Activated gamma-delta T cell treated with anti-CD3 and anti-CD28 coated beads, Interleukin-2, amount 50 U/mL, for 16 hours (primary cell): ENCODE measurements around the gene PLA2G4A.

Experiments
- DNase-seq: peaks from one replicate; pipeline ENCODE4 v3.0.0-alpha.2; 2020; ENCODE audit warnings: low read depth

Gene PLA2G4A

GRCh38 chr1:186978596-186979556, 150.1 kb downstream of the PLA2G4A start:
- no peak for DNase-seq

DNA sequence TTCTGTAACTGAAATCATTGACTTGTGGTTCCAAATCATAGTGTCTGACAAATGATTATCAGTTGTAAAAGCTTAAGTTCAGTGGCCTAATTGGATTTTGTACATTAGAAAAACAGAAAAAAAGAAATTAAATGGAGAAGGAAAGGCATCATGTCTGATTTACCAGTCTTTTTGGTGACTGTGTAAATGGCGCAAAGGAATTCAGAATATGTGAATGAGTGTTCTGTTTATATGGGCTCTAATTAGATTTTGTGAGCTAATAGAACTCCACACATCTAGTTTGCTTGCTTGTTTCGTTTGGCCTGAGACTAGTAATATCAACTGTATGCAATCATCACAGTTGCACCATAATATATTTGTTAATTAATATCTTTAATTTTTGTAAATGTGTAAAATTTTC, 151.7 kb downstream of the PLA2G4A start:
- DNase-seq, result no peak

- no peak for DNase-seq
Observed at GRCh38 chr1:186982116-186982515, 153.4 kb downstream of the PLA2G4A start.

DNA sequence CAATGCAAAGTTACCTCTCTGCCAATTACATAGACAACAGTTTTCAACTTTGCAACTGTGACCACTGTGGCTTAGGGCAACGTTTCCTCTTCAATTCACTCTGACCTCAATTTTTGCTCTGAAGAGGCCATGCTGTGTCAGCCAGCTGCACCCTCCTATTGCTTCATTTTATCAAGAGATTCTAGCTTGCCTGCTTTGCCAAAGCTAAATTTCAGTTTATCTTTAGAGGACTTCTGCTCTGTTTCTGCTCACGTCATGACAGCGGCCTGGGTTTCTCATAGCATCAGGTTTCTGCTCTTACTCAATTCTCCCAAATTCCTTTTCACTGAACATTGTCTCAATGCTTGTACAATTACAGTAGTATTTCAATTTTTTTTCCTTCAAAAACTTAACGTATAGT, 154.6 kb downstream of the PLA2G4A start:
- no peak for DNase-seq

- DNase-seq, result no peak
Observed at GRCh38 chr1:186984959-186985358, 156.2 kb downstream of the PLA2G4A start.

- no peak for DNase-seq
Observed at GRCh38 chr1:186985889-186986491, 157.2 kb downstream of the PLA2G4A start.

DNA sequence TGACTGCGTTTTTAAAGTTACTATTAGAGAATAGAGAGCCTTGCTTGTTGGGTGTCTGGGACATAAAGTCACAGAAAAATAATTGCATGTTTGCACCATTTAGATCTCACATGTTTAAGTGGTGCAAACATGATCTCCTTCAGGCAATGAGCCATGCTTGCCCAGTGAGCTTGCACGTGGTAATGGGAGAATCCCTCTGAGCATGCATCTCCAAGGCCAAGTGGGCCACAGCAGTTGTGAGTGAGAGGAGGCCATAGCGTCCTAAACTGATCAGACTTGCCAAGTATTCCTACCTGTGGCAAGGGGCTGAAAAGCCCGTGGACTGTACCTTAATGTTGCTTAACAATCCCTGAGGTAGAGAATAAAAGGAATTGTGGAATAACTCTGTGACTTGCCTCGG, 158.3 kb downstream of the PLA2G4A start:
- DNase-seq, result no peak

DNA sequence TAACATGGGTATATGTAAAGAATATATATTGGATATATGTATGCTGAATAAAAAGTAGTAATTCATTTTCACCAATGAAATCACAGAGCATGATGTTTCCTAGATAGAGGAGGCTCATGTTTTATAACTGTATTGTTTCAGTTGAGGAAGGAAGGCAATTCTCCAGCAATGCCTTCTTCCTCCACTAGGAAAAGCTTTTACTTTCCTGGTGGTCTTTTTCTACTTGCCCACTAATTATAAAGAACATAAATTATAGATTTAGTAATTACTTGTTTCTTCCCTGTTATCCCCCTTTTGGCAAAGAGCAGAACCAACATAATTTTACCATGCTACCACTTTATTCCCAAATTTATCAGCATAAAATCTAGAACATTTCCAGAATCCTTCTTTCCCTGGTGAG, 159.0 kb downstream of the PLA2G4A start:
- DNase-seq, result no peak

GRCh38 chr1:186993996-186994395, 165.2 kb downstream of the PLA2G4A start:
- DNase-seq, result no peak

DNA sequence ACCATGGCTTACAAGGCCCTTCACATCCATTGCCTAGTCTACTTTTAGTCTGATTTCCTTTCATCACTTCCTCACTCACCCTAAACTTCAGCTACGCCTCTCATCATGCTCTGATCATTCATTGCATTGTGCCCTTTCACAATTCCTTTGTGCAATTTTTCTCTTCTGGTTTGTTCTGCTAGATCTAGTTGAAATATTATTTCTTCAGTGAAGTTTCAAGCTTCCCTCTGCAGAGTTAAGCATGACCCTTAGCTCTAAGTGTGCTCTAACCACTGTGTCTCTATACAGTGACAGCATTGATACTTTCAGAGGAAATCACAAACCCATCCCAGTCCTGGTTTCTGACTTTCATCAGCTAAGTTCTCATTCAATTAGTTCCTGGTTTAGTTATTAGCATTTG, 166.1 kb downstream of the PLA2G4A start:
- DNase-seq, result no peak

GRCh38 chr1:186996816-186997215, 168.1 kb downstream of the PLA2G4A start:
- no peak for DNase-seq

DNA sequence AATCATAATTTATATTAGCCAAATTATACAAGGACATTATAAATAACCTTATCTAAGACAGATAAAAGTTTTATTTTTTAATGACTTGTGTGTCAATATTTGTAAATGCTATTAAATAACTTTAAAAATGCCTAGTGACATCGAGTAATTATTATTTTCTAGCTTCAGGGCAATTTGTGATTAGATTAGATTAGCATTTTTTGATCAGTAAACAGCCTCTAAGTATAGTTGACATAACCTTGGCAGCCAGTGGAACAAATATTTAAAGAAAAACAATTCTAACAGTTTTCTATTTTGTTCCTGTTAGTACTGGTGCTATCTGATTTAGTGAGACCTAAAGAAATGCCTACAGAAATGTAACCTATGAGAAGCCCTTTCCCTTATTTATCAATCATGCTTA, 169.1 kb downstream of the PLA2G4A start:
- DNase-seq, result no peak

DNA sequence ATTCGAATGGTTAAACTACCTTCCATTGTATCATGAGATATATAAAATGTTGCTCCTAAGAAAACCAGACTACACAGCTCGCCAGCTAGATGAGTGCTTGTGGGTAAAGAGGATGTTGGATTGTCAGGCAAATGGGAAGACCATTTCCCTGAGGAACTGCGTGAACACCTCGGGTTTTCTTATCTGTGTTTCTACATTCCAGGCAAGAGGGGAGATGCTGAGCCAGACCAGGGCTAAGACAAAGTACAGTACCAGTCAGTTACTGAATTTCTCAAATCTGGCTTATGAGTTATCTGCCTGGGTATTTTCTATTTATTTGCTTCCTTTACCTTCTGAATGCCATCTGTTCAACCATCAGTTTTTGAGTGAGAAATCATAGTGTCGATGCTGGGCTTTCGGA, 170.8 kb downstream of the PLA2G4A start:
- no peak for DNase-seq

DNA sequence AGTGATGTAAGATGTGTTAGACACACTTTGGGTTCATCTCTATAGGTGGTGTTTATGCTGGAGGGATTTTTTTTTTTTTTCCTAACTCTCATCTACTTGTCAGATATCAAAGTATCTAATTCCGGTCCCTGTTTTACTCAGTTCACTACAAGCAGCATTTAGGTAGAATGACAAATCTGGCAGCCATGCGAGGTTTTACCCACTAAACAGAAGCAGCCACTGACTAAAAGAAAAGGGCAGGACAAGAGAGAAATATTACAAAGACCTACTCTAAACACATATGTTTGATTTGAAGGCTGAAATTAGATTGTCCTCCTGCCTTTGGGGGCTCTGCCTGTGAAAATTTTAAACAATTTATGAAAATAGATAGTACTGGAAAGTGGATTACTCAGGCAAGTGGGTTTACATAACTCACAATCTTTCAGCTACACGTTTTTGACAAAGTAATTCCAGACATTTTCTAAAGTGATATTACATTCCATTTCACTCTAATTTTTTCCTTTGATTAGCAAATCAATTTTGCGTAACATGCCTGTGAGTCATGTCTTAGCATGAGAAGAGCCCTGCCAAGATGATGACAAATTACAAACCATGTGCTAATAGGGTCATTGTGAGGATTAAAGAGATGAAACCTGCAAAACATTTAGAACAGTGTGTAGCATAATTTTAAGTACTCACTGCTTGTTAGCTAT, 172.6 kb downstream of the PLA2G4A start:
- no peak for DNase-seq

GRCh38 chr1:187003353-187003752, 174.6 kb downstream of the PLA2G4A start:
- no peak for DNase-seq

DNA sequence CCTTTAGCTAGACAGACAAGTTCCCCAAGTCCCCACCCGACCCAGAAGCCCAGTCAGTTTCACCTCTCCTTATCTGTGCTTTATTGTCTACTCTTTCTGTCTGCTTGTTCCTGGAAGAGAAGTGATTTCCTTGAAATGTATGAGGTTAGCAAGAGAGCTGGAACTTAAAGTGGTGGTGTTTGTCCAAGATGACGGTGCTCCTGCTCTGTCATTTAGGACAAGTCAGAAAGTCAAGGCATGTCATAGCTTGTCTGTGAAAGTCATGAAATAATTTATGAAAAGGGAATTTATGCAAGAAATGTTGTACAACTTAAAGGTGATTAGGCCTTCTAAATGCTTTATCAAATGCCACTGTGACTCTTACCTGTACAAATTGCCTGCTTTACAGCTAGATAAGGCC, 178.1 kb downstream of the PLA2G4A start:
- DNase-seq, result no peak

DNA sequence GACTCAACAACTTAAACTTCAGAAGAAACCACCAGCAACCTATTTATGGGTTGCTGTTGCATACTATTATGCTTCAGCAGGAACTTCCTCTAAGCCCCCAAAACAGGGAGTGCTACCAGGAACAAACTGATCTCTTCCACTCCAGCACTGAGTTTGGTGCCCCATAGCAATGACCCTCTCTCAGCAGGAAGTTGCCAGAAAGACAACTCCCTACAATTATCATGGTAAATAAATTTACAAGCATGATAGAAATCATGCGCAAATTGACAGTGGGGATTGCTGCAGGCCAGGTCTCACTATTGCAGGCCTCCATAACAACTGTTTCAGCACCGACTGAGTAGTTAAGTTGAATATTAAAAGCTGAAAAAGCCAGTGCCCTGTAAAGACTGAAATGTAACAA, 180.6 kb downstream of the PLA2G4A start:
- DNase-seq, result no peak

DNA sequence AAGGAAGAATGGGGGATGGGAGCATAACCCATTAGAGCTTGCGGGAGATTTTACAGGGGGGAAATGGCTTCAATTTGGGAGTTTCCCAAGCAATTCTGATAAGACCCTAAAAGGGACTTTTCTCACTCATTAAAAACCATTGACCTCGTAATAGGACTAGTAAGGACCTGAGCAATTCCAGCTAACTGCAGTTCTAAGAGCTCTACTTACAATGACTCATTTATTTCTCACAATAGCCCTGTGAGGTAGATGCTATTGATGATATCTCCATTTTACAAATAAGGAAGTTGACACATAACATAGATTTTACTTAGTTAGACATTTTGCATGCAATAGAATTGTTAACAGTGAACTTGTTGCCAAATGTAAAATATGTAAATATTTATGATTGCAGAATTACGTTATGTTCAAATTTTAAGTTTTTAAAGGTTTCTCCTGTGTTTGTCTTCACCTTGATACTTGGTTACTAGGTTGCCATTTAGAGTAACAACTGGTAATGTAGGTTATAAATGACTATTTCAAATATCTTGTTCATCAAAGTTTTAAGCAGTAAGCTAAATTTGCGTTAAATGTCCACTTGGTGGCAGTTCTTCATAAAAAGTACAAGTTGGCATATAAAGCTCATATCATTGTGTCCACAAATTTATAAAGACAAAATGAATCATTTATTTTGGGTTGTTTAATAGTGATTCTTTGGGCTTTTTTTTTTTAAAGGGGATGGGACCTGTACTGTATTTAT, 182.0 kb downstream of the PLA2G4A start:
- DNase-seq, result no peak

- no peak for DNase-seq
Observed at GRCh38 chr1:187013582-187014200, 184.9 kb downstream of the PLA2G4A start.

GRCh38 chr1:187018291-187018690, 189.5 kb downstream of the PLA2G4A start:
- DNase-seq, result no peak

- DNase-seq, result no peak
Observed at GRCh38 chr1:187027253-187027652, 198.5 kb downstream of the PLA2G4A start.
